Gastrocnemius medialis (tissue), 4 donors: ENCODE results near the gene GNB1L.

Experiments
- CTCF ChIP-seq, 5 experiments: fragments of 450-650 bp in 3 of 5; fragments of 200-600 bp in 2 of 5; sonication (generic) in 2 of 5; IDR thresholded peaks in 4 of 5; conservative IDR thresholded peaks in 1 of 5; 1 replicate in 4 of 5; 2 replicates in 1 of 5; pipeline ENCODE4 v1.5.1; 2016 to 2019; ENCODE audit warnings: antibody characterized with exemption in 5 of 5, mild to moderate bottlenecking in 3 of 5, moderate library complexity in 3 of 5
- POLR2A ChIP-seq, 2 donors: fragments of 450-650 bp; IDR thresholded peaks; one replicate each; pipeline ENCODE4 v1.6.1; 2017; ENCODE audit warnings: antibody characterized with exemption in 2 of 2, mild to moderate bottlenecking in 2 of 2, moderate library complexity in 2 of 2

- no peak for TF ChIP-seq CTCF (IDR thresholded peaks at IDR 0.05 in 4 of 5, conservative IDR thresholded peaks at IDR 0.05 in 1 of 5)
- TF ChIP-seq POLR2A (IDR thresholded peaks at IDR 0.05), result no peak
These were observed 1.4 kb downstream of the GNB1L start for GRCh38 chr22:19853058-19853878.
